HEK293 (cell line): ENCODE results near the gene MAPRE3.

Experiments used
- BCL6B ChIP-seq: fragments of 450-650 bp; formaldehyde crosslinking; IDR thresholded peaks from 2 replicates; pipeline ENCODE4 v1.5.1; 2017; ENCODE audit warnings: missing biosample characterization, missing genetic modification characterization
- EGR2 ChIP-seq: fragments of 450-650 bp; formaldehyde crosslinking; IDR thresholded peaks from 2 replicates; pipeline ENCODE4 v1.5.1; 2016; ENCODE audit warnings: low read depth, missing biosample characterization, missing genetic modification characterization
- HOXC10 ChIP-seq: sonication (generic); formaldehyde crosslinking; IDR thresholded peaks from 2 replicates; pipeline ENCODE4 v1.8.1; 2023; ENCODE audit warnings: mild to moderate bottlenecking, missing genetic modification reagents
- IKZF3 ChIP-seq: fragments of 450-650 bp; IDR thresholded peaks from 2 replicates; pipeline ENCODE4 v1.5.0; 2018; ENCODE audit warnings: missing biosample characterization, mild to moderate bottlenecking, missing genetic modification characterization, moderate library complexity
- MYNN ChIP-seq: fragments of 450-650 bp; formaldehyde crosslinking; IDR thresholded peaks from 2 replicates; pipeline ENCODE4 v1.5.1; 2016; ENCODE audit warnings: missing biosample characterization, missing genetic modification characterization, borderline replicate concordance
- MZF1 ChIP-seq: fragments of 450-650 bp; formaldehyde crosslinking; IDR thresholded peaks from 2 replicates; pipeline ENCODE4 v1.5.1; 2017; ENCODE audit warnings: missing biosample characterization, missing genetic modification characterization, borderline replicate concordance
- PATZ1 ChIP-seq: fragments of 450-650 bp; formaldehyde crosslinking; IDR thresholded peaks from 2 replicates; pipeline ENCODE4 v1.5.1; 2016; ENCODE audit warnings: missing biosample characterization, missing genetic modification characterization
- PBX3 ChIP-seq: sonication (generic); formaldehyde crosslinking; IDR thresholded peaks from 2 replicates; pipeline ENCODE4 v1.8.1; 2022; ENCODE audit warnings: mild to moderate bottlenecking, moderate library complexity, missing genetic modification reagents
- PRDM4 ChIP-seq: fragments of 450-650 bp; formaldehyde crosslinking; IDR thresholded peaks from 2 replicates; pipeline ENCODE4 v1.5.1; 2017; ENCODE audit warnings: missing biosample characterization, missing genetic modification characterization
- REPIN1 ChIP-seq: fragments of 450-650 bp; formaldehyde crosslinking; IDR thresholded peaks from 2 replicates; pipeline ENCODE4 v1.5.1; 2017; ENCODE audit warnings: missing biosample characterization, missing genetic modification characterization, low read depth
- ZBTB17 ChIP-seq: fragments of 450-650 bp; formaldehyde crosslinking; IDR thresholded peaks from 2 replicates; pipeline ENCODE4 v1.5.1; 2016; ENCODE audit warnings: missing biosample characterization, missing genetic modification characterization
- ZBTB20 ChIP-seq: fragments of 450-650 bp; formaldehyde crosslinking; IDR thresholded peaks from 2 replicates; pipeline ENCODE4 v1.5.1; 2016; ENCODE audit warnings: missing biosample characterization, missing genetic modification characterization
- ZFP3 ChIP-seq: fragments of 450-650 bp; formaldehyde crosslinking; IDR thresholded peaks from 2 replicates; pipeline ENCODE4 v1.5.1; 2016; ENCODE audit warnings: low read depth, missing biosample characterization, missing genetic modification characterization
- ZIC2 ChIP-seq: fragments of 450-650 bp; formaldehyde crosslinking; IDR thresholded peaks from 2 replicates; pipeline ENCODE4 v1.5.1; 2016; ENCODE audit warnings: missing biosample characterization, missing genetic modification characterization
- ZNF121 ChIP-seq: fragments of 450-650 bp; formaldehyde crosslinking; IDR thresholded peaks from 2 replicates; pipeline ENCODE4 v1.5.1; 2016; ENCODE audit warnings: missing biosample characterization, missing genetic modification characterization
- ZNF138 ChIP-seq: fragments of 450-650 bp; formaldehyde crosslinking; IDR thresholded peaks from 2 replicates; pipeline ENCODE4 v1.5.1; 2016; ENCODE audit warnings: missing biosample characterization, missing genetic modification characterization, borderline replicate concordance
- ZNF26 ChIP-seq: fragments of 450-650 bp; formaldehyde crosslinking; IDR thresholded peaks from 2 replicates; pipeline ENCODE4 v1.5.1; 2016; ENCODE audit warnings: missing biosample characterization, missing genetic modification characterization
- ZNF292 ChIP-seq: fragments of 450-650 bp; formaldehyde crosslinking; IDR thresholded peaks from 2 replicates; pipeline ENCODE4 v1.5.1; 2016; ENCODE audit warnings: low read depth, missing biosample characterization, missing genetic modification characterization, borderline replicate concordance
- ZNF518A ChIP-seq: fragments of 450-650 bp; formaldehyde crosslinking; conservative IDR thresholded peaks from 2 replicates; pipeline ENCODE4 v1.5.1; 2016; ENCODE audit warnings: low read depth, missing biosample characterization, missing genetic modification characterization
- ZNF580 ChIP-seq: fragments of 450-650 bp; formaldehyde crosslinking; IDR thresholded peaks from 2 replicates; pipeline ENCODE4 v1.5.1; 2016; ENCODE audit warnings: missing biosample characterization, missing genetic modification characterization
- ZNF629 ChIP-seq: fragments of 450-650 bp; formaldehyde crosslinking; IDR thresholded peaks from 2 replicates; pipeline ENCODE4 v1.5.1; 2017; ENCODE audit warnings: missing biosample characterization, missing genetic modification characterization
- ZNF843 ChIP-seq: fragments of 450-650 bp; formaldehyde crosslinking; IDR thresholded peaks from 2 replicates; pipeline ENCODE4 v1.5.1; 2016; ENCODE audit warnings: missing biosample characterization, missing genetic modification characterization
- ZSCAN18 ChIP-seq: fragments of 450-650 bp; formaldehyde crosslinking; IDR thresholded peaks from 2 replicates; pipeline ENCODE4 v1.5.1; 2016; ENCODE audit warnings: missing biosample characterization, missing genetic modification characterization

Gene MAPRE3

GRCh38 chr2:27032495-27033252 is 62.2 kb downstream of the MAPRE3 start, which contains the start of gene TMEM214 (continued):
- TF ChIP-seq ZNF518A (tag by site-specific recombination) (no peak), PRDM4 (tag by site-specific recombination) (no peak), ZSCAN18 (tag by site-specific recombination) (no peak), BCL6B (tag by site-specific recombination) (no peak), REPIN1 (tag by site-specific recombination) (0 out of 2 replicates have a peak, but pooled peaks have one; percentile 13), MYNN (tag by site-specific recombination) (no peak), ZNF138 (no peak), ZIC2 (tag by site-specific recombination) (no peak), PATZ1 (tag by site-specific recombination) (peak; percentile 67), ZNF580 (tag by site-specific recombination) (peak; percentile 65; the same call in 1 of the 2 replicates), PBX3 (0 out of 2 replicates have a peak, but pooled peaks have one; percentile 50), ZNF121 (tag by site-specific recombination) (no peak), EGR2 (no peak), ZFP3 (tag by site-specific recombination) (no peak), ZNF843 (tag by site-specific recombination) (no peak; the same call in 1 of the 2 replicates), ZBTB17 (tag by site-specific recombination) (peak; percentile 93), IKZF3 (tag by site-specific recombination) (peak; percentile 83), ZNF629 (tag by site-specific recombination) (0 out of 2 replicates have a peak, but pooled peaks have one; percentile 51), ZNF26 (tag by site-specific recombination) (no peak), ZBTB20 (tag by site-specific recombination) (peak; percentile 67; the same call in 1 of the 2 replicates), MZF1 (no peak), HOXC10 (CRISPR knock-in tag) (no peak), ZNF292 (tag by site-specific recombination) (no peak)
